CD4-positive, CD25-positive, alpha-beta regulatory T cell (primary cell): ENCODE measurements around the gene ZNF619. TPM values are rescaled to one million over a fixed set of nuclear protein-coding genes. Genes with fewer than 3 reads are reported as not detected.

Source experiments
- ATAC-seq, 2 donors: fragments of 150-1000 bp; cut with Tn5 transposase; one replicate each; pipeline ENCODE4 v1.10.0; 2021; ENCODE audit warnings: low read depth in 2 of 2, moderate number of reproducible peaks in 2 of 2, moderate library complexity in 1 of 2
- DNase-seq, 3 donors: peaks; one replicate each; pipeline versions ENCODE4 v3.0.0 to v3.0.0-alpha.2; 2012 to 2022; ENCODE audit warnings: mixed read lengths in 1 of 3
- H3K27ac ChIP-seq: one replicate; pipeline ENCODE4 v1.7.0; 2013; ENCODE audit warnings: mild to moderate bottlenecking, low read length; ENCODE audit not compliant: insufficient read depth, poor library complexity, severe bottlenecking
- H3K27me3 ChIP-seq: one replicate; pipeline ENCODE4 v1.7.0; 2013; ENCODE audit warnings: low read length; ENCODE audit not compliant: control insufficient read depth, insufficient read depth
- H3K36me3 ChIP-seq: one replicate; pipeline ENCODE4 v1.7.0; 2013; ENCODE audit warnings: mild to moderate bottlenecking, low read length, moderate library complexity; ENCODE audit not compliant: control insufficient read depth, insufficient read depth
- H3K4me1 ChIP-seq: 2 replicates; pipeline ENCODE4 v1.7.0; 2013; ENCODE audit warnings: mild to moderate bottlenecking, low read length; ENCODE audit not compliant: insufficient read depth, control insufficient read depth, poor library complexity, severe bottlenecking
- H3K4me3 ChIP-seq: one replicate; pipeline ENCODE4 v1.7.0; 2013; ENCODE audit warnings: low read depth, mild to moderate bottlenecking, low read length, moderate library complexity
- H3K9me3 ChIP-seq, 2 experiments: 1 replicate in 1 of 2; 2 replicates in 1 of 2; pipeline ENCODE4 v1.7.0; 2013; ENCODE audit warnings: low read length in 2 of 2, mild to moderate bottlenecking in 1 of 2, moderate library complexity in 1 of 2; ENCODE audit not compliant: control insufficient read depth in 2 of 2
- H3K27ac Mint-ChIP-seq, 3 donors: one replicate each; pipeline ENCODE4 v1.8.0; 2020 to 2022; ENCODE audit warnings: mild to moderate bottlenecking in 3 of 3, mixed read lengths in 3 of 3, moderate library complexity in 2 of 3
- H3K27me3 Mint-ChIP-seq: one replicate; pipeline ENCODE4 v1.8.0; 2022; ENCODE audit warnings: mild to moderate bottlenecking, mixed read lengths
- H3K36me3 Mint-ChIP-seq: one replicate; pipeline ENCODE4 v1.8.0; 2020; ENCODE audit warnings: mixed read lengths
- H3K4me1 Mint-ChIP-seq, 4 donors: one replicate each; pipeline ENCODE4 v1.8.0; 2020 to 2022; ENCODE audit warnings: mixed read lengths in 4 of 4, mild to moderate bottlenecking in 1 of 4
- H3K4me3 Mint-ChIP-seq, 4 donors: one replicate each; pipeline ENCODE4 v1.8.0; 2020 to 2022; ENCODE audit warnings: mild to moderate bottlenecking in 4 of 4, mixed read lengths in 4 of 4, moderate library complexity in 3 of 4
- H3K9me3 Mint-ChIP-seq, 7 donors: one replicate each; pipeline ENCODE4 v1.8.0; 2020 to 2022; ENCODE audit warnings: mixed read lengths in 7 of 7, mild to moderate bottlenecking in 3 of 7, moderate library complexity in 2 of 7
- polyA plus RNA-seq, 4 donors: library from polyadenylated mRNA; unstranded; fragments of 300-500 nt; fragmentation: Illumina TruSeq; gene quantifications; one replicate each; pipeline ENCODE4 v1.2.3, GENCODE V29; 2021
- total RNA-seq: library from RNA; stranded (reverse); gene quantifications from one replicate; pipeline ENCODE4 v1.2.3, GENCODE V29; 2022

The ZNF619 gene
- total and polyA plus RNA-seq, 5 donors from 2014 or later = 2.1 to 5.3 (median 3.4) TPM

DNA sequence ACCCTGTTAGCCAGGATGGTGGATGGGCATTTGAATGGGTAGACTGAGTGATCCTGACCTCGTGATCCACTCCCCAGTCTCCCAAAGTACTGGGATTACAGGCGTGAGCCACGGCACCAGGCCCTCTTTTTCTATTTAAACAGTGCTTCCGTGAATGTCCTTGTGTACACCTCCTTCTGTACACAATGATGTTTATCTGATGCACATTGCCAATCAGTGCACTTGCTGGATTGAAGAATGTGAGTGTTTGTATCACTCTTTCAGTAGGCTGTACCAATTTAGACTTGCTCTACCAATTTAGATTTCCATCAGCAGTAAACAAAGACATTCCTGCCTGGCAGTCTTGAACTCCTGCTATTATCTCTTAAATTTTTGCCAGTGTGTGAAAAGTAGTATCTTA is 8.9 kb upstream of the ZNF619 start:
- H3K4me3 ChIP-seq = no peak overlapping the region
- Mint-ChIP-seq H3K9me3 (no peaks in the 10 kb centered on the region), H3K4me3 (no peak overlapping the region), H3K27me3 (no peaks in the 10 kb centered on the region), H3K27ac (no peak overlapping the region), H3K36me3 (peaks cover 30% of the 10 kb centered on the region), H3K4me1 (peaks cover 8 to 23% (median 13%) of the 10 kb centered on the region in 4 donors)
- no peak for DNase-seq
- ATAC-seq = no peak
- H3K9me3 ChIP-seq = no peaks in the 10 kb centered on the region
- H3K36me3 ChIP-seq = peaks cover 18% of the 10 kb centered on the region
- no peak overlapping the region for H3K27ac ChIP-seq
- peaks cover 8% of the 10 kb centered on the region for H3K4me1 ChIP-seq
- H3K27me3 ChIP-seq = no peaks in the 10 kb centered on the region

DNA sequence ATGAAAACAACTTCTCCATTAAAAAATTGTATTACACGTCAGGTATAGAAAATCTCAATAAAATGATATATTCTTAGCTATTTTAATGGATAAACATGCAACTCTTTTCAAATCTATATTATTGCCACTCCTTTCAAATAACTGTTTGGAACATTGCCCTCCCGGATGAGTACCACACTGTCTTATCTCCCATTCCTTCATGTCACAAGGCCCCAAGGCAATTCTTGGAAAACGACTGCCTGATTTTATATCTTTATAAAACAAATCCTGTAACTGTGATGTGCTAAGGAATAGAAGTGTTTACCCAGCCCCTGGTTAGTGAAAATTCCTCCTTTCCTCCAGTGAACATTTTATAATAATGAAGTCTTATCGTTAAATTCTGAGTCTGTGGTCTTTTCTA is 6.2 kb upstream of the ZNF619 start:
- Mint-ChIP-seq H3K36me3 (peaks cover 12% of the 10 kb centered on the region), H3K27ac (no peak overlapping the region), H3K27me3 (no peaks in the 10 kb centered on the region), H3K9me3 (no peaks in the 10 kb centered on the region), H3K4me1 (peaks cover 0 to 8% (median 0%) of the 10 kb centered on the region in 4 donors), H3K4me3 (no peak overlapping the region)
- H3K36me3 ChIP-seq = no peaks in the 10 kb centered on the region
- no peak overlapping the region for H3K4me3 ChIP-seq
- H3K27ac ChIP-seq = no peak overlapping the region
- no peaks in the 10 kb centered on the region for H3K4me1 ChIP-seq
- no peaks in the 10 kb centered on the region for H3K9me3 ChIP-seq
- DNase-seq (no peak), ATAC-seq (no peak)
- H3K27me3 ChIP-seq = no peaks in the 10 kb centered on the region

DNA sequence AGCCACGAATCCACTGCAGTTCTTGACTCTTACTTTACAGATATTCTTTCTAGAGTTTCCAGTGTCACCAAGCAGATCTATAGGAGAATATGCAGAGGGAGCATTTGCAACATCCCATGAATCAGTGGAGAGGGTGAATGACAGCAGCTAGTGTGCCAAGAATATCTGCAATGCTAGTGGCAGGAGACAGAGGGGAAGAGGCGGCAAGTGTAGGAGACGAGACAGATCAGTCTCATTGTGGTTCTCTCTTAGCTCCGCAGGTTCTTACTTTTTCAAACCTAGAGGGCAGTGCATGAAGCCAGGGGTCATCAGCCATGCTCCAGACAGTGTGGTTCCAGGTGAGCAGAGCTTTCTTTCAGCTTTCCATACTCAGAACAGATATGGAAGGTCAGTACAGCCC is 744 bp downstream of the ZNF619 start:
- Histone ChIP-seq H3K9me3 (no peaks in the 10 kb centered on the region), H3K4me3 (peak overlapping the region; percentile 86), H3K27ac (peak overlapping the region; percentile 69), H3K27me3 (no peaks in the 10 kb centered on the region), H3K4me1 (peaks cover 8% of the 10 kb centered on the region), H3K36me3 (peaks cover 19% of the 10 kb centered on the region)
- H3K27ac Mint-ChIP-seq = peak overlapping the region; percentile 90 to 98 (median 98)
- DNase-seq = no peak
- H3K27me3 Mint-ChIP-seq = no peaks in the 10 kb centered on the region
- peak overlapping the region; percentile 82 to 97 (median 93) for H3K4me3 Mint-ChIP-seq
- peaks cover 18 to 54% (median 30%) of the 10 kb centered on the region in 4 donors for H3K4me1 Mint-ChIP-seq
- H3K36me3 Mint-ChIP-seq = peaks cover 25% of the 10 kb centered on the region
- peaks cover 0 to 2% (median 0%) of the 10 kb centered on the region in 7 donors for H3K9me3 Mint-ChIP-seq
- no peak for ATAC-seq

DNA sequence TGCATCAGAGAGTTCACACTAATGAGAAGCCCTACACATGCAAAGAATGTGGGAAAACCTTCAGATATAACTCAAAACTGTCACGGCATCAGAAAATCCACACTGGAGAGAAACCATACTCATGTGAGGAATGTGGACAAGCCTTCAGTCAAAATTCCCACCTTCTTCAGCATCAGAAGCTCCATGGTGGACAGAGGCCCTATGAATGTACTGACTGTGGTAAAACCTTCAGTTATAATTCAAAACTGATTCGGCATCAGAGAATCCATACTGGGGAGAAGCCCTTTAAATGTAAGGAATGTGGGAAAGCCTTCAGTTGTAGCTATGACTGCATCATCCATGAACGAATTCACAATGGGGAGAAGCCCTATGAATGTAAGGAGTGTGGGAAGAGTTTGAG is 10.2 kb downstream of the ZNF619 start:
- Mint-ChIP-seq H3K36me3 (peaks cover 60% of the 10 kb centered on the region), H3K4me3 (no peak overlapping the region), H3K4me1 (peaks cover 0 to 9% (median 4%) of the 10 kb centered on the region in 4 donors), H3K27ac (no peak overlapping the region), H3K27me3 (no peaks in the 10 kb centered on the region), H3K9me3 (peaks cover 0 to 24% (median 8%) of the 10 kb centered on the region in 7 donors)
- no peak overlapping the region for H3K27ac ChIP-seq
- DNase-seq (no peak), ATAC-seq (no peak)
- peaks cover 15 to 19% of the 10 kb centered on the region in 2 experiments for H3K9me3 ChIP-seq
- H3K4me1 ChIP-seq = no peaks in the 10 kb centered on the region
- no peak overlapping the region for H3K4me3 ChIP-seq
- no peaks in the 10 kb centered on the region for H3K27me3 ChIP-seq
- H3K36me3 ChIP-seq = peaks cover 37% of the 10 kb centered on the region

DNA sequence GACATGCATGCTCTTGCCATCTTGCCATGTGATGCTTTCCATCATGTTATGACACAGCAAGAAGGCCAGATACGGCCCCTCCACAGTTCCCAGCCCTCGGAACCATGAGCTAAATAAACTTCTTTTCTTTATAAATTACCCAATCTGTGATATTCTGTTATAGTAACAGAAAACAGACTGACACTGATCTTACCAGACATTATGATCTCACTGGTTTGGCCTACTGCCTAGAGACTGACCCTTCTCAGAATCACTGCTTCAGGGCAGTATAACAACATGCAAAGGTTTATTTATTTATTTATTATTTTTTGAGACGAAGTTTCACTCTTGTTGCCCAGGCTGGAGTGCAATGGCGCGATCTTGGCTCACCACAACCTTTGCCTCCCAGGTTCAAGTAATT is 14.0 kb downstream of the ZNF619 start:
- DNase-seq (no peak), ATAC-seq (no peak)
- H3K4me3 Mint-ChIP-seq = no peak overlapping the region
- Histone ChIP-seq H3K4me3 (no peak overlapping the region), H3K27me3 (no peaks in the 10 kb centered on the region), H3K27ac (no peak overlapping the region), H3K36me3 (peaks cover 21% of the 10 kb centered on the region), H3K9me3 (peaks cover 15 to 19% of the 10 kb centered on the region in 2 experiments), H3K4me1 (no peaks in the 10 kb centered on the region)
- H3K27ac Mint-ChIP-seq = no peak overlapping the region
- no peaks in the 10 kb centered on the region for H3K27me3 Mint-ChIP-seq
- peaks cover 0 to 3% (median 1%) of the 10 kb centered on the region in 4 donors for H3K4me1 Mint-ChIP-seq
- H3K36me3 Mint-ChIP-seq = peaks cover 37% of the 10 kb centered on the region
- peaks cover 0 to 24% (median 9%) of the 10 kb centered on the region in 7 donors for H3K9me3 Mint-ChIP-seq

DNA sequence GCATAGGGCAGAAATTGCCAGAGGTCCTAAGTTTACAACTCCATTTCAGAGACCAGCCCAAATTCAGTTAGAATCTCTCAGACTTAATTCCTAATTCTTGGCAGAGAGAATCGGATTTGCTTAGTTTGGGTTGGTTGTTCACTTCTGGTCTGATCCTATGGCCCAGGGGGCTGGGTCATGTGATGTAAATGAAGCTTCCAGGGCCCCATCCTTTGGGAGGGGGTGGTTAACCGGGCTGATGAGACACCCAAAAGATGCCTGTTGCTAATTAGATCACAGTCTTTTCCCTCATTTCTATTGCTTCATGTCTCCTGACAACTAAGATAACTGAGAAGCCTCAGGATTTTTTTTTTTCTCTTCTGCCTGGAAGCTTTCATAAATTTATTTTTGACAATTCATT is 17.8 kb downstream of the ZNF619 start:
- H3K9me3 Mint-ChIP-seq = peaks cover 0 to 6% (median 0%) of the 10 kb centered on the region in 7 donors
- H3K36me3 Mint-ChIP-seq = peaks cover 16% of the 10 kb centered on the region

DNA sequence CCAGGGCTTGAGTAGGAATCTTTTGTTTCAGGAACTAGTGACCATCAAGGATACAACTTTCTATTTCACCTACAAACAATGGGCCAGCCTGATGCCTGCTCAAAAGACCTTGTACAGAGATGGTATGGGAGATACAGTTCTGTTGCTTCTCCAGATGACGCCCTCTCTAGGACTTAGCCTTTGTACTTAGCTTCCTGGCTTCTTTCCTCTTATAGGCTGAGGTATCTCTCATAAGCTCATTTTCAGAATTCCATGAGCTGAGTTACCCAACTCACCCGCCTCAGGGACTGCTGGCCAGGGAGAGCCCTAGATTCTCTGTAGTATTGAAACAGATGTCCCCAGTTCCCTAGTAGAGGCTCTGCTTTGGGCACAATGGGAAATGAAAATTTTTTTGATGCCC is 20.4 kb downstream of the ZNF619 start:
- H3K36me3 Mint-ChIP-seq = peaks cover 8% of the 10 kb centered on the region
- H3K9me3 Mint-ChIP-seq = peaks cover 0 to 4% (median 0%) of the 10 kb centered on the region in 7 donors

More for the DNA sequence above, 17.8 kb downstream of the ZNF619 start:
- Histone ChIP-seq H3K4me3 (no peak overlapping the region), H3K4me1 (no peaks in the 10 kb centered on the region), H3K27me3 (no peaks in the 10 kb centered on the region), H3K36me3 (no peaks in the 10 kb centered on the region), H3K9me3 (no peaks in the 10 kb centered on the region), H3K27ac (no peak overlapping the region)
- H3K27me3 Mint-ChIP-seq = no peaks in the 10 kb centered on the region
- ATAC-seq = no peak
- DNase-seq = no peak
- H3K4me3 Mint-ChIP-seq = no peak overlapping the region
- H3K4me1 Mint-ChIP-seq = peaks cover 0 to 3% (median 0%) of the 10 kb centered on the region in 4 donors
- H3K27ac Mint-ChIP-seq = no peak overlapping the region

DNA sequence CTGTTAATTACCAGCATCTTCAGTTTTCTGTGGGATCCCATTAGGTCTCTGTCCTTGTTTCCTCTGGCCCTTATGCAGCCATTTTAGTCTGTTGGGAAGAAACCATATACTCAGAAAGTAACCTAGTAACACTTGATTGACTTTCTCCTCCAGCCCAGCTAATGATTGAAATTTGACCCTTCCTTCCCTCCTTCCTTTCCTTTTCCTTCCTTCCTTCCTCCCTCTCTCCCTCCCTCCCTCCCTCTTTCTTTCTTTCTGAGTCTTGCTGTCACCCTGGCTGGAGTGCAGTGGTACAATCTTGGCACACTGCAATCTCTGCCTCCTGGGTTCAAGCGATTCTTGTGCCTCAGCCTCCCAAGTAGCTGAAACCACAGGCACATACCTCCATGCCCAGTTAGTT is 23.0 kb downstream of the ZNF619 start:
- Histone ChIP-seq H3K4me1 (no peaks in the 10 kb centered on the region), H3K27me3 (no peaks in the 10 kb centered on the region), H3K27ac (no peak overlapping the region), H3K9me3 (no peaks in the 10 kb centered on the region), H3K4me3 (no peak overlapping the region), H3K36me3 (no peaks in the 10 kb centered on the region)
- Mint-ChIP-seq H3K27me3 (no peaks in the 10 kb centered on the region), H3K4me3 (no peak overlapping the region), H3K9me3 (peaks cover 0 to 4% (median 0%) of the 10 kb centered on the region in 7 donors), H3K36me3 (peaks cover 8% of the 10 kb centered on the region), H3K4me1 (peaks cover 0 to under 1% (median 0%) of the 10 kb centered on the region in 4 donors), H3K27ac (no peak overlapping the region)
- ATAC-seq = no peak
- DNase-seq = no peak

More for the DNA sequence above, 20.4 kb downstream of the ZNF619 start:
- H3K4me3 ChIP-seq = no peak overlapping the region
- H3K9me3 ChIP-seq = no peaks in the 10 kb centered on the region
- H3K4me1 ChIP-seq = no peaks in the 10 kb centered on the region
- ATAC-seq (no peak), DNase-seq (no peak)
- no peak overlapping the region for H3K4me3 Mint-ChIP-seq
- H3K36me3 ChIP-seq = no peaks in the 10 kb centered on the region
- no peaks in the 10 kb centered on the region for H3K27me3 ChIP-seq
- H3K27ac ChIP-seq = no peak overlapping the region
- H3K27ac Mint-ChIP-seq = no peak overlapping the region
- H3K27me3 Mint-ChIP-seq = no peaks in the 10 kb centered on the region
- H3K4me1 Mint-ChIP-seq = no peaks in the 10 kb centered on the region
